ENCODE data around the gene TMEM191B. TPM values are rescaled to one million over a fixed set of nuclear protein-coding genes. Genes with fewer than 3 reads are reported as not detected.
A peak's percentile ranks its signal among the peaks of the same experiment; 100 is the strongest.
"Not testable (repeated sequence)": the region's sequence is repeated elsewhere in the genome, so short reads cannot be mapped to it uniquely, and the experiment has no call there.

The TMEM191B gene
- 1 to 10 TPM in 4 of 6 donors, not detected in 2; 3.1 to 8.4 (median 6.0) TPM for total RNA-seq

DNA sequence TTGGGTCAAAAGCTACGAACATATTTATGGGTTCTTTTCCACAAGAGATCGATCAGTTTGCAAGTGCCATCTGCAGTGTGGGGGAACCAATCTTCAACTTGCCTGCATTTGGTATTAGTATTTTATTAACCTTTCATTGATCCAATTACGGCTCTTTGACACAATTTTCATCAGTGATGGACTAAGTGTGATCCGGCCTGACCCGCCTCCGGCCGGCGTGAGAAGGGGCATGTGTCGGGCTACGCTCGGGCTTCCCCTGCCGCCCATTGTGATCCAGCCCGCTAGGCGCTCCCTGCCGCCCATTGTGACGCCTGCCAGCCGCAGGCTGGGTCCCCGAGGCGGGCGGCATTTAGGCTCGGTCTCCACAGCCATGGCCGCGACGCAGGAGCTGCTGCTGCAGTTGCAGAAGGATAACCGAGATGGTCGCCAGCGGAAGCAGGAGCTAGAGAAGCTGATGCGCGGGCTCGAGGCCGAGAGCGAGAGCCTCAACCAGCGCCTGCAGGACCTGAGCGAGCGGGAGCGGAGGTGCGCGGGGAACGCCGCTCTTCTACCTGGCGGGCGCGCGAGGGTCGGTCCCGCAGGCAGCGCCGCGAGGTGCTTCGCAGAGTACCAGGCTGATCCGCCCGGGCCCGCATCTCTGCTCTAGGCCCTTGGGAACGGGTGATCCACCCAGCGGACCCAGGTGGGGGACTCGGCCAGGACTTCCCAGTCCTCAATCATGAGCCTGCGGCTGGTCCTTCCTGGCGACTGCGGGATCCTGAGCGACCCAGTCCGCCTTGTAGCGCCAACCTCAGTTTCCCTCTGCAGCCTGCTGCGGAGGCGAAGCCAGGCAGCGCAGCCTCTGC is at the start of gene TMEM191B:
TMEM191B (plus strand) TSS at position 51 of the 845 bp plus-strand sequence; CDS start at position 230, 179 bp downstream.
- peak within 1 kb of the TSS in 1 of 4 donors; percentile 63 for H3K27ac ChIP-seq
- ATAC-seq (ENCODE audit: low FRiP score in 2 of 2) (peak; percentile 20 to 32), DNase-seq (peak in 1 of 2 donors; percentile 71)
- whole genome bisulfite sequencing, 2 donors = no CpG with 5 or more reads among the region's 65 CpGs
- not testable (repeated sequence) for H3K27me3 ChIP-seq, H3K36me3 ChIP-seq, H3K9me3 ChIP-seq, H3K4me1 ChIP-seq
- peak within 1 kb of the TSS in 3 of 4 donors; percentile 34 to 38 (median 35) for H3K4me3 ChIP-seq

DNA sequence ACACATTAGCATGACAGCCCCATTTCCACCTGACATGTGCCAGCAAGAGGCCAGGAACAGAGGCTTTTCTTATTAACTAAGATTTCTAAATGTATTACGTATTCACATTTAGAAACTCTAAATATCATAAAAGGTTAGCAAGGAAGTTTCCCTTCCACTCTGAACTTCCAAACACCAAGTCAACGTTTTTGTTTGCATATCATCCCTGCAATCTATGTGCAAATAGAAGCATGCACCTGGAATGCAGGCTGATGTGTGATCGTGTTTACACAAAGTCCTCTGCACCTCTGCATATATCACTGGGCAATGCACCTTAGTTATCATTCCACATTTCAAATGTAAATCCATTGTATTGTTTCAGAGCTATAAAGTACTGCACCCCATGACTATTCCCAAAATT is 31.4 kb upstream of the TMEM191B start:
- not testable (repeated sequence) for ATAC-seq (ENCODE audit: low FRiP score in 2 of 2); H3K27me3 ChIP-seq; H3K9me3 ChIP-seq; H3K4me1 ChIP-seq; DNase-seq; H3K4me3 ChIP-seq; H3K27ac ChIP-seq; H3K36me3 ChIP-seq
- WGBS, 2 donors = no CpG with 5 or more reads among the region's 3 CpGs

DNA sequence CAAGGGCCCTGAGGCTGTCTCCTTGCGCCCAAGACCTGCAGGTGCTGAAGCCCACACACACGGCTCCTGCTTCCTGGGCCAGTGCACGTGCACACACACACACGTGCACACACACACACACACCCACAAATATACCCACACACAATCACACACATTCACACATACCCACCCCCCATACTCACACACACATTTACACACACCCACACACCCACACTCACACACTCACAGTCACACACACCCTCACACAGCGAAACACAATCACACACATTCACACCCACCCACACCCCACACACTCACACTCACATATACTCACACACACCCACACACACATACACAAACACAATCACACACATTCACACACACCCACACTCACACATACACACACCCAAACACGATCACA is 16.3 kb upstream of the TMEM191B start:
- not testable (repeated sequence) for H3K4me3 ChIP-seq; H3K27ac ChIP-seq; H3K27me3 ChIP-seq; ATAC-seq (ENCODE audit: low FRiP score in 2 of 2); H3K9me3 ChIP-seq; H3K36me3 ChIP-seq; H3K4me1 ChIP-seq
- DNase-seq = peak in 1 of 2 donors; percentile 48
- WGBS, 2 donors = 70 to 79% methylated on average over 6 of the region's 6 CpGs

DNA sequence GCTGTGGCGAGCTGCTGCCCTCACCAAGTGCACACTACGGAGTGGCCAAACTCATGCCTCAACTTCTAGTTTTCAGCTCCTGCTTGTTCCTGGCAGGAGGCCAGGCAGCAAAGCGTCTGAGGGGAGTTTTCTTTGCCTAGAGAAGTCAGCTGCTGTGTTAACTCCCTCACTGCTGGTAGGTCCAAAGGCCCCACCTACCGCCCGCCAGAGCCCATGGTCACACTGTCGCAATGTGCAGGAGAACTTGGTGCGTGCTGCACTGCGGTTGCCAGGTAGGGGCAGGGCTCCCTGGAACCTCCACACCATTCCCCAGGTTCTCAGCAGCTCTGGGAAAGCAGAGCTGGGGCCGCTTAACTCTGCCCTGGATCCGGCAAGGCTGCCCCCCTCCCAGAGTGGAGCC is 15.2 kb upstream of the TMEM191B start:
- H3K9me3 ChIP-seq; H3K27ac ChIP-seq; H3K4me3 ChIP-seq; H3K4me1 ChIP-seq; ATAC-seq (ENCODE audit: low FRiP score in 2 of 2); H3K36me3 ChIP-seq; H3K27me3 ChIP-seq; DNase-seq: not testable (repeated sequence)
- WGBS, 2 donors = no CpG with 5 or more reads among the region's 10 CpGs

DNA sequence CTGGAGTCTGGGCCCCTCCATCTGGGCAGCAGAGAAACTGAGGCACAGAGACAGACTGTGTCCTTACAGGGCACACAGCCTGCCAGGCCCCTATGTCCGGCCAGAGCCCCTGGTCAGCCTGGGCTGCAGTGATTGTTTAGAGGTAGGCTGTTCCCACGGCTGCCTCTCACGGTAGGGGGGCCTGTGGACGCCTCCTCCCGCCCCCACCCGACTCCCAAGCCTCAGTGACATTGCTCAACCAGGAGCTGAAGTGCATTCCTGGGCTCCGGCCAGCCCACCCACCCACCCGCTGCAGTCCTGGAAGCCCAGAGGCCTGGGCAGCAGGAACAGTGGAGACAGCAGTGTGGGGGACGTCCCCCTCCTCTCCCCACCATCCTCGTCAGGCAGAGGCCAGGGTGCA is 14.1 kb upstream of the TMEM191B start:
- not testable (repeated sequence) for H3K9me3 ChIP-seq; H3K27me3 ChIP-seq; H3K27ac ChIP-seq; H3K36me3 ChIP-seq; ATAC-seq (ENCODE audit: low FRiP score in 2 of 2); H3K4me3 ChIP-seq; H3K4me1 ChIP-seq
- peak in 1 of 2 donors; percentile 38 for DNase-seq
- no CpG with 5 or more reads among the region's 10 CpGs for WGBS, 2 donors

DNA sequence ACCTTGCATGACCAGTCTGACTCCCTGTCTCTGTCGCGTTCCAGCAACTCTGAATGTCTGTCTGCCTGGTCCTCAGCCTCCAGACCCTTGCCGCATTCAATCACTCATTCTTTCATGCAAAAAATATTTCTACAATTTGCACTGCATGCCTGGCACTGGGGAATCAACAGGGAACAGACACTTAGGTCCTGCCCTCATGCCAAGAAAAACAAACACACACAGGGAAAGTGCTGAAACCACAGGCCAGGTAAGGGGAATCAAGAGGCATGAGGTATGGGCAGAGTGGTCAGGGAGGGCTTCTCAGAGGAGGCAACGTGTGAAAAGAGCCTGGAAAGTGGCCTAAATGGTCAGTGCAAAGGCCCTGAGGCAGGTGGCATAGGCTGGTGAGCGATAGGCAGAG is 9.5 kb upstream of the TMEM191B start, which contains the start of gene GGTLC3:
GGTLC3 (minus strand) TSS at position 101 of the 400 bp plus-strand sequence. CDS start 264 bp downstream, outside the sequence.
- not testable (repeated sequence) for DNase-seq; ATAC-seq (ENCODE audit: low FRiP score in 2 of 2); H3K9me3 ChIP-seq; H3K36me3 ChIP-seq; H3K27ac ChIP-seq; H3K4me1 ChIP-seq; H3K4me3 ChIP-seq; H3K27me3 ChIP-seq
- 100% methylated on average over 1 of the region's 5 CpGs; no CpG with 5 or more reads in 1 of the 2 donors for whole genome bisulfite sequencing, 2 donors

DNA sequence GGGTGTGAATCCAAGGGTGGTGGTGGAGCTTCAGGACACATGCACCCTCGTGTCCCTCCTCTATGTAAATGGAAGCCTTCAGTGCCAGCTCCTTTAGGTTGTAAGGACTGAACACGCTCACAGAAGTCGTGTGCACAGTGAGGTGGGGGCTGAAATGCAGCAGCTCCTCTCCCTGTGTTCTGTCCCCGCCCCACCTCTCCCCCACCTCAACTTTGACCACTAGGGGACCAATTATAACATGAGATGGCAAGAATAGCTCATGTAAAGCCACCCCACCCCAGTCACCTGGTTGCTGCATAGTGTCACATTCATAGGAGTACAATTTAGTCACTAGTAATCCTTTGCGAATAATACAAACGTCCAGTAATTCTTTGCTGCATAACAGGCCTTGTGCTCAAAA is 4.8 kb upstream of the TMEM191B start:
- H3K27me3 ChIP-seq; H3K4me1 ChIP-seq; H3K9me3 ChIP-seq; ATAC-seq (ENCODE audit: low FRiP score in 2 of 2); H3K27ac ChIP-seq; H3K4me3 ChIP-seq; H3K36me3 ChIP-seq; DNase-seq: not testable (repeated sequence)
- WGBS, 2 donors = no CpG with 5 or more reads among the region's 6 CpGs

DNA sequence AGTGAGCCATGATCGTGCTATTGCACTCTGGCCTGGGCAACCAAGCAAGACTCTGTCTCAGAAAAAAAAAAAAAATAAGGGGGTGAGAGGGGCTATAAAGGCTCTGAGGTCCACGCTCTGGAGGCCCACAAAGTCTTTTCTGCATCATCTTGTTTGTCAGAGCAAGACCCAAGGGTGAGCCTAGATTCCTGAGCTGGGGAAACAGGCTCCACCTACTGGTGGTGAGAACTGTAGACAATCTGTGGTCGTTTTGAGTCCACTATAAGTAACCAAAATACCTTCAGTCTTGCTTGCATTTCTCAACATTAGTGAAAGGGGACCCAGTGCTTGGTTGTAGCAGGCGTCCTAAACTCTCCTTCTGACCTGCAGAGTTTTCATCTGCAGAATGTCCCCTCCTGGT is 4.3 kb upstream of the TMEM191B start:
- not testable (repeated sequence) for H3K27me3 ChIP-seq; H3K27ac ChIP-seq; ATAC-seq (ENCODE audit: low FRiP score in 2 of 2); H3K4me3 ChIP-seq; H3K36me3 ChIP-seq; H3K4me1 ChIP-seq; DNase-seq; H3K9me3 ChIP-seq
- no CpG with 5 or more reads among the region's 4 CpGs for WGBS, 2 donors

DNA sequence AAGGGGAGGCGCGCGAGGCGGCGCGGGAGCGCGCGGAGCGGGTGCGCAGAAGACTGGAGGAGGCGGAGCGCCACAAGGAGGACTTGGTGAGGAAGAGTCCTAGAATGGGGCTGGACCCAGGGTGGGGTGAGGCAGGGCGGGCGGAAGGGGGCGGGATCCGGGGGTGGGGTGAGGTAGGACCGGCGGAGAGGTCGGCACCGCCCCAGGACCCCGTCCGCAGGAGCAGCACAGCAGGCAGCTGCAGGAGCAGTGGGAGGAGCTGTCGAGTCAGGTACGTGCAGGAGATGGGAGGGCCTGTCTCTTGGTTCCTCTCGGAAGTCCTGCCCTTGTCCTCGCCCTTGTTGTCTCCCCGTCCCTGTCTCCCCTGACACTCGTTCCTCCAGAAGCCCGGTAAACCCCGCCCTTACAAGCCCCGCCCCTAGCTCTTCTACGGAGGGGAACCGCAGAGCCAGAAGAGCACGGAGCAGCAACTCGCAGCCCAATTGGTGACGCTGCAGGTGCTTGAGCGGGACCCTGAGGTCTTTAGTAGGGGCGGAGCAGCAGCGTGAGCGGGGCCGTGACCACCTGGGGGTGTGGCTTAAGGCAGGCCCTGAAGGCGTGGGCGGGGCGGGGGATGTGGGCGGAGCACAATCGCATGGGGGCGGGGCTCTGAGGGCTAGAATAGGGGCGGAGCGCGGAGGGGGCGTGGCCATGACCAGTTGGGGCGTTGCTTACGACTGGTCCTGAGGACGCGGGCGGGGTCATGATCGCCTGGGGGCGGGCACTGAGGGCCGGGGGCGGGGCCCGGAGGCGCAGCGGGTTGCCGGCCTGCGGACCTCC is 1.2 kb downstream of the TMEM191B start:
- H3K27me3 ChIP-seq, H3K9me3 ChIP-seq, H3K36me3 ChIP-seq, H3K4me1 ChIP-seq: not testable (repeated sequence)
- peak; percentile 97 to 100 for ATAC-seq (ENCODE audit: low FRiP score in 2 of 2)
- WGBS, 2 donors = no CpG with 5 or more reads among the region's 66 CpGs
- peak overlapping the region in 3 of 4 donors; percentile 34 to 38 (median 35) for H3K4me3 ChIP-seq
- H3K27ac ChIP-seq = peak overlapping the region in 1 of 4 donors; percentile 63
- DNase-seq = peak; percentile 92 to 98

DNA sequence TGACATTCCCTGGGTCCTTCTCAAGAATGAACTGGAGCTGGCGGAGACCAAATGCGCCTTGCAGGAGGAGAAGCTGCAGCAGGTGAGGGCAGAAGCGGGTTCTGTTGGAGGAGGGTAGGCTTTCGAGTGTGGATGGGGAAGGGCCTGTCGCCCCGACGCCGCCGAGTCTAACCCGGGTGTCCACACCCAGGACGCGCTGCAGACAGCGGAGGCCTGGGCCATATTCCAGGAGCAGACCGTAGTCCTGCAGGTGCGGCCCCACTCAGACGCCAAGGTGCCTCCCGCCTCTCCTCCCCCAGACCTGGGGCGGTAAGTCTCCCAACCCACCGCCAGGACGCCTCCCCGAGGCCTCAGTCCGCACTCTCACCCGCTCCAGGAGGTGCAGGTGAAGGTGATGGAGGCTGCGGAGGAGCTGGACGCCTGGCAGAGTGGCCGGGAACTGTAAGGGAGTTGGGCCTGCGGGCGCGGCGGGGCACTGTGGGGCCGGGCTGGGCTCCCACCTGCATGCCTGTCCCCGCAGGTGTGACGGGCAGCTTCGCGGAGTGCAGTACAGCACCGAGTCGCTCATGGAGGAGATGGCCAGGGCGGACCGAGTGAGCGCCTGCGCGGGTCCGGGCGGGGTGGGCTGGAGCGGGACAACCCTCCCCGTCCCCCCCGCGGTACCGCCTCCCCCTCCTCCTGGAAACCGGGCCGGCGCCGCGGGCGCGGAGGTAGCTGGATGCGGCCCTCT is 2.0 kb downstream of the TMEM191B start:
- H3K36me3 ChIP-seq, H3K27me3 ChIP-seq, H3K9me3 ChIP-seq, H3K27ac ChIP-seq, H3K4me1 ChIP-seq: not testable (repeated sequence)
- DNase-seq (peak in 1 of 2 donors; percentile 80), ATAC-seq (ENCODE audit: low FRiP score in 2 of 2) (peak; percentile 19 to 35)
- peak overlapping the region in 1 of 4 donors; percentile 16 for H3K4me3 ChIP-seq
- no CpG with 5 or more reads among the region's 57 CpGs for WGBS, 2 donors

DNA sequence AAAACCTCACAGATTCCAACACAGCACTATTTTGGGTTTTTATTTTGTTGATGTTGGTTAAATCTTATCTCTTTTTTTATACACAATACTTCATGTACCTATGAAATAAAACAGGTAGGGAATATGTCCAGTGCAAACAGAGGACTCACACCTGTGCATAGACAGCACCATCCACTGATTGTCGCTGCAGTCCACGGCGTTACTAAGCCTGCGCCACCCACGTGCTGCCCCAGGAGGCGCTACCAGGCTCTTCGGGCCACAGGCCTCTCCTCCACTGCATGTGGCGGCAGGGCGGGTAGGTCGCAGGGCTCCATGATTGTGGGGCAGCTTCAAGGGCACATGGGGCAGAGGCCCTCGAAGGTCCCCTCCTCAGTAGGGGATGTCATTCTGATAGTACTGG is 6.0 kb downstream of the TMEM191B start:
- not testable (repeated sequence) for H3K36me3 ChIP-seq; DNase-seq; H3K27me3 ChIP-seq; H3K4me3 ChIP-seq; H3K9me3 ChIP-seq; ATAC-seq (ENCODE audit: low FRiP score in 2 of 2); H3K27ac ChIP-seq; H3K4me1 ChIP-seq
- WGBS, 2 donors = no CpG with 5 or more reads among the region's 11 CpGs

DNA sequence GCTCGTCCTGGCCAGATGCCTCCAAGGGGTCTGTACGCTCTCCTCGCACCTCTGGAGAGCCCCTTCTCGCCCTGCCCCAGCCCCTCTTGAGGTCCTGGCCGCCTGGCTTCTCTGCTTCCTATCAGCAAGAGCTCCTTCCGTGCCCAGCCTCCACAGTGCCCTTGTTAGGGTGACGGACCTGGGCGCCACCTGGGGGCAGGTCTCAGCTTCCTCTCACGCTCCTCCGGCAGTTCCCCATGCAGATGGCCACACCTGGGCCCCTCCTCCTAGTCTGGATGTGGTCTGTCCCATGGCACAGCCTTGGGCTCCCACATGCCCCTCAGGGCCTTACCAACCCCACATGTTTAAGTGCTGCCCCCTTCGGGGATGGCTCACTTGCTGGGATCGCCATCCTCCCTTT is 6.7 kb downstream of the TMEM191B start:
- H3K9me3 ChIP-seq; H3K36me3 ChIP-seq; ATAC-seq (ENCODE audit: low FRiP score in 2 of 2); H3K4me3 ChIP-seq; H3K27me3 ChIP-seq; DNase-seq; H3K4me1 ChIP-seq; H3K27ac ChIP-seq: not testable (repeated sequence)
- 90% methylated on average over 2 of the region's 12 CpGs; no CpG with 5 or more reads in 1 of the 2 donors for WGBS, 2 donors

Data from upper lobe of left lung (tissue), 6 donors.